Adrenal gland (tissue), 5 donors: ENCODE results near the gene CMIP.

Source experiments
- CTCF ChIP-seq, 6 experiments: fragments of 450-650 bp in 4 of 6; fragments of 200-600 bp in 2 of 6; sonication (generic) in 1 of 6; IDR thresholded peaks; 1 replicate in 5 of 6; 2 replicates in 1 of 6; pipeline versions ENCODE4 v1.5.1 to v1.8.0; 2016 to 2021; ENCODE audit warnings: antibody characterized with exemption in 6 of 6, mild to moderate bottlenecking in 2 of 6, moderate library complexity in 1 of 6
- POLR2A ChIP-seq, 2 donors: fragments of 450-650 bp; IDR thresholded peaks; one replicate each; pipeline ENCODE4 v1.6.1; 2017; ENCODE audit warnings: antibody characterized with exemption in 2 of 2, mild to moderate bottlenecking in 2 of 2, moderate library complexity in 1 of 2
- donor health status: DM: no; HTN: no; CAD: no.

GRCh38 chr16:81642943-81643342, 198.3 kb downstream of the CMIP start:
- TF ChIP-seq CTCF (IDR thresholded peaks at IDR 0.05) (no peak), POLR2A (IDR thresholded peaks at IDR 0.05) (no peak)
